ENCODE data around the gene CRYBG3.

CRYBG3 gene

GRCh38 chr3:97942801-97943546, 121.2 kb downstream of the CRYBG3 start:
- no peak for DNase-seq (ENCODE audit: low spot score)

GRCh38 chr3:97948351-97949109, 126.7 kb downstream of the CRYBG3 start:
- no peak for DNase-seq (ENCODE audit: low spot score)

DNA sequence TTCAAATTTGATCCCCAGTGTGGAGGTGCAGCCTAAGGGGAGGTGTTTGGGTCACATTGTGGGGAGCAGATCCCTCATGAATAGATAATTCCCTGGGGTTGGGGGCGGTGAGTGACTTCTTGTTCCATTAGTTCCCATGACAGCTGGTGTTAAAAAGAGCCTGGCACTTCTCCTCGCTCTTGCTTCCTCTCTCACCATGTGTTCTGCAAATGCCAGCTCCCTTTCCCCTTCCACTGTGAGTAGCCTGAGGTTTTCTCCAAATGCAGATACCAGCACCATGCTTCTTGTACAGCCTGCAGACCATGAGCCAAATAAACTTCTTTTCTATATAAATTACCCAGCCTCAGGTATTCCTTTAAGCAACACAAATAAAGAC, 127.3 kb downstream of the CRYBG3 start:
- no peak for DNase-seq (ENCODE audit: low spot score)

DNA sequence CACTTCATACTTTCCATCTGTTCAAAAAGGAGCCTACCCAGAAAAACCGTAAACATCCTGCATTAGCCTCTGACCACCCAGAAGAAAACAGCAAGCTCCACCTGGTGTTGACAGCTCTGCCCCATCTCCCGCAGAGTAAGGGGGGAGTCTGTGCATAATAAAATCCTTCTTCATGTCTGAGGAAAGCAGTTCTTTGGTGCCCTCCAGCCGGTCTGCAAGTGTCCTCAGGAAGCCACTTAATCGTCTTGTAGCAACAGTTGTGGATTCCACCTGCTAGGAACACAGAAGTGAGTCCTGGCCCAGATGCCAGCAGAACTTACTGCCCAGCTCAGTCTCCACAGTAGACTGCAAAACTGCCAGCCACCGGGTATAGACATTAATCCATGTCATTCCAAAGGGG, 127.9 kb downstream of the CRYBG3 start:
- DNase-seq (ENCODE audit: low spot score), result no peak

DNA sequence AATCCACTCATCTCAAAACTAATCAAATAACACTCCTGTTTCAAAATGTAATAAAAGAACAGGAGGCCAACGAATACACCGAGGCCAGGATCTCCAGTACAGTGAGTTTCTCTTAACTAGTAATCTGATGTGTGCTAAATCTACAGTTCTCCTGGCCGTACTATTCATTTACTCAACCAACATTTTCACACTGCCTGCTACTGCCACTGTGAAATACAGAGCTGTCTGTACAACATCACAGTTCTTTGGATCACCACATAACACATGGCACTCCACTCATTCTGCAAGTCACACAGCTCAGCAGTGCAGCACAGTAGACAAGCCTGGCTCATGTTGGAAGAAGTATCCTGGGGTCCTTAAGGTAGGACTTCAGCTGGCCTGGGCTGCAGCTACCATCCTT, 128.5 kb downstream of the CRYBG3 start:
- DNase-seq (ENCODE audit: low spot score), result no peak

DNA sequence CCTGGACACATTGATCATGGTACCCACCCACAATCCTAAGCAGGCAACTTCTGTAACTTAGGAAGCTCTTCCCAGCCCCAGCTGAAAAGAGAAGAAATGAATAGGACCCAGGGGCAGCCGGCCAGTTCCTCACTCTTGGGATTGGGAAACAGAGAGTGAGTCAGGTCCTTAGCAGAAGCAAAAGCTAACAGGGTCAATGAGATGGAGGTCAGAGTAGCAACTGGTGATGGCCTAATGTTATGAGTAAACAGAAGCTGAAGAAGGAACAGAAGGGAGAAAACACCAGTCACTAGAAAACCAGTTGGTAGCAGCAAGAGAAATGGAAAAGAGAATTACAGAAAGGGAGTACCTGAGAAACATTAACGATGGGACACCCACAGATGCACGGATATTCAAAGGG, 130.5 kb downstream of the CRYBG3 start:
- DNase-seq (ENCODE audit: low spot score), result no peak

- no peak for DNase-seq (ENCODE audit: low spot score)
These were observed 131.1 kb downstream of the CRYBG3 start for GRCh38 chr3:97952872-97953271.

- DNase-seq (ENCODE audit: low spot score), result no peak
These were observed 132.5 kb downstream of the CRYBG3 start for GRCh38 chr3:97954228-97954827.

DNA sequence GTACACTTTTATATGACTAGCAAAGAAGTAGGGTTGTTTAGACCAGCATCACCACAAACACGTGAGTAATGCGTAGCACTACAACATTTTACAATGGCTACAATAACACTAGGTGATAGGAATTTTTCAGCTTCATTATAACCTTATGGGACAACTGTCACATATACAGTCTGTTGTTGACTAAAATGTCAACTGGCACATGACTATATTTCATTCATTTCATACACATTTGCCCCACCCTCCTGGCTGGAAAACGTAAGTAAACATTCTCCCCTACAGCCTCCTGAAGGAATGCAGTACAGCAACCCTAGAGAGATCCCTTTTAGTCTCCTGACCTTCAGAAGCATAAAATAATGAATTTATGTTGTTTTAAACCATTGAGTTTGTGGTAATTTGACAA, 134.2 kb downstream of the CRYBG3 start:
- no peak for DNase-seq (ENCODE audit: low spot score)

- DNase-seq (ENCODE audit: low spot score), result no peak
These were observed 136.0 kb downstream of the CRYBG3 start for GRCh38 chr3:97957617-97958311.

GRCh38 chr3:97958396-97958795, 136.6 kb downstream of the CRYBG3 start:
- DNase-seq (ENCODE audit: low spot score), result no peak

GRCh38 chr3:97958796-97959195, 137.0 kb downstream of the CRYBG3 start:
- no peak for DNase-seq (ENCODE audit: low spot score)

DNA sequence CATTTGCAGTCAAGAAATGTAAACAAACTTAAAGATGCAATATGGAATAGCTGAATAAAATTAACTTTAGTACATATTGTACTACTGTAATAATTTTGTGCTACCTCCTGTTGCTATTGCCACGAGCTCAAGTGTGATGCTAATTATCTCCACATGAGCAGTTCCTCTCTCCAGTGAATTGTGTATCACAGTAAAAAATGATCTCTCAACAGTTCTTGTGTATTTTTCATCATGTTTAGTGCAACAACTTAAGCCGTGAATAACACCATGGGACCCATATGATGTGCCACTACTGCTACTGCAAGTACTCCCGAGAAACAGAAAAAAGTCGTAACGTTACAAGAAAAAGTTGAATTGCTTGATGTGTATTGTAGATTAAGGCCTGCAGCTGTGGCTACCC, 138.1 kb downstream of the CRYBG3 start:
- no peak for DNase-seq (ENCODE audit: low spot score)

GRCh38 chr3:97960551-97960950, 138.7 kb downstream of the CRYBG3 start:
- DNase-seq (ENCODE audit: low spot score), result no peak

DNA sequence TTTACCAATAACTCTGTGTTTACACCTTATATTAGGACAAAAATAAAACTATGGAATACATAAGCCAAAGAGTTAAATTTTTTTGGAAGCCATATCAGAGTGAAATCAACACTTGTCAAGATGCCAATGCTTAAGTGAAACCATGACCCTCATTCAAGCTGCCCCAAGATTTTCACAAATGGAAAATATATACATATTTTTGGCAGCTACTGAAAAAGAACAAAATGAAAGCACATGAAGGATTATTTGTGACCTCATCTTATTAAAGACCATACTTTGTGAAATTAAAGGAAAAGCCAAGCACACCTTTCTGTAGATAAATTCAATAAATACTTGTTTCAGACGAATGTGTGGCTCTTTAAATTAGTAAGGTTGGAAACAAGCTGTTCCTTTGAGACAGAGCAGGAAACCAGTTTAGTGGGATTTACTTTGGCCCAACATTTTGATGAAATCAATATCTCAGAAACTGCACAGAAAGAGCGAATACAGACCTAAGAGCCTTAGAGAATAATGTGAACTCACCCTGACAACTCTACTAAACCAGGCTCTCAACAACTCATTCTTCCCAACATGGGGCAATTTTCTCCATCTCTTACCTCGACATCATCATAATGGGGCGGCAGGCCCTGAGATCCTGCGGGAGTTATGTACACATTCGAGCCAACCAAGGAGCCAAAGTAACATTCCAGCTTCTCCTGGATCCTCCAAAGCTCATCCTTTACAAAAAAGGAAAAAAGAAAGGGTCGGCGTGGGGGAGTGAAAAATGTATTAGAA, 139.4 kb downstream of the CRYBG3 start:
- no peak for DNase-seq (ENCODE audit: low spot score)

GRCh38 chr3:97967966-97968365, 146.2 kb downstream of the CRYBG3 start:
- DNase-seq (ENCODE audit: low spot score), result no peak

GRCh38 chr3:97968376-97968775, 146.6 kb downstream of the CRYBG3 start:
- no peak for DNase-seq (ENCODE audit: low spot score)

GRCh38 chr3:97969541-97969940, 147.7 kb downstream of the CRYBG3 start:
- no peak for DNase-seq (ENCODE audit: low spot score)

DNA sequence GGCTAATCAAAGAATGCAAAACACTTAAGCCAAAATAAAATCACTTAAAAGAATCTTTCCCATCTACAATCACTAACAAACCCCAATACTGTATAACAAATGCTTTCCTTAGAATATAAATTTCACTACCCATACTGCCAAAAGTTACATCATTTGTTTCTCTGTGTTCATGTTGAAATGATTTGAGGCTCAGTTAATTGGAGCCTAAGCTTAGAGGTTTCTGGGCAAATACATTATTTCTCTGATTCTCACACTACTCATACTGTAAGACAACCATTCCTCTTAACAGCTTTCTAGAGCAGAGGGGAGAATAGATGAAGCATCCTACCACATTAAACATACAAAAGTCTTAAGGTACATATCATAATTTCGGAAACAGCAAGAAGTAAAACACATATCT, 148.3 kb downstream of the CRYBG3 start:
- no peak for DNase-seq (ENCODE audit: low spot score)

- no peak for DNase-seq (ENCODE audit: low spot score)
These were observed 149.3 kb downstream of the CRYBG3 start for GRCh38 chr3:97970956-97971620.

All from putamen (tissue), 1 donor.